Measurements from ENCODE around the gene TFDP1. TPM values are rescaled to one million over a fixed set of nuclear protein-coding genes. Genes with fewer than 3 reads are reported as not detected.

The TFDP1 gene
- total and polyA plus RNA-seq, 8 donors: 27.3 to 207 (median 56.3) TPM

DNA sequence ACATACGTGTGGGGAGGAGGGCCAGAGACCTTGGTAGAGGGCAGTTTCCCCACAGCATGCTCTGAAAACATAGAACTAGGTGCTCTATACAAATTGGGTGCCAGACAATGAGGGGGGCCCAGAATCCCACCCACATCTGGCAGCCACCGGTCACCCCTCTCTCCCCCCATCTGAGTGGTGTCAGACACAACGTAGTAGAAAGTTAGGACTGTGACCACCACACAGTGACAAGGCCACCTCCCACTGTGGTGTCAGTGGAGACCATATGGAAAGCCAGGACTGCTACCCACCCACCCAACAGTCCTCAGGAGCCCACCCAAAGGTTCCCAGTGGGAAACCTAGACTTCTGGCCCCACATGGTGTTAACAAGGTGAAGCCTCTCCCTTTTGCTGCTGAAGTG, 75.5 kb downstream of the TFDP1 start:
- H3K27ac ChIP-seq: peak overlapping the region in 3 of 5 donors; percentile 50 to 64 (median 53)
- H3K9me3 ChIP-seq: peaks cover 0 to 14% (median 2%) of the 10 kb centered on the region in 4 donors
- peak in 1 of 2 donors; percentile 25 for DNase-seq
- no peaks in the 10 kb centered on the region for H3K36me3 ChIP-seq
- TF ChIP-seq POLR2A (IDR thresholded peaks at IDR 0.05) (no peak), EP300 (IDR thresholded peaks at IDR 0.05) (no peak), POLR2AphosphoS5 (IDR thresholded peaks at IDR 0.05) (no peak)
- TF ChIP-seq, protein P1, sequence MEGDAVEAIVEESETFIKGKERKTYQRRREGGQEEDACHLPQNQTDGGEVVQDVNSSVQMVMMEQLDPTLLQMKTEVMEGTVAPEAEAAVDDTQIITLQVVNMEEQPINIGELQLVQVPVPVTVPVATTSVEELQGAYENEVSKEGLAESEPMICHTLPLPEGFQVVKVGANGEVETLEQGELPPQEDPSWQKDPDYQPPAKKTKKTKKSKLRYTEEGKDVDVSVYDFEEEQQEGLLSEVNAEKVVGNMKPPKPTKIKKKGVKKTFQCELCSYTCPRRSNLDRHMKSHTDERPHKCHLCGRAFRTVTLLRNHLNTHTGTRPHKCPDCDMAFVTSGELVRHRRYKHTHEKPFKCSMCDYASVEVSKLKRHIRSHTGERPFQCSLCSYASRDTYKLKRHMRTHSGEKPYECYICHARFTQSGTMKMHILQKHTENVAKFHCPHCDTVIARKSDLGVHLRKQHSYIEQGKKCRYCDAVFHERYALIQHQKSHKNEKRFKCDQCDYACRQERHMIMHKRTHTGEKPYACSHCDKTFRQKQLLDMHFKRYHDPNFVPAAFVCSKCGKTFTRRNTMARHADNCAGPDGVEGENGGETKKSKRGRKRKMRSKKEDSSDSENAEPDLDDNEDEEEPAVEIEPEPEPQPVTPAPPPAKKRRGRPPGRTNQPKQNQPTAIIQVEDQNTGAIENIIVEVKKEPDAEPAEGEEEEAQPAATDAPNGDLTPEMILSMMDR (IDR thresholded peaks at IDR 0.05): no peak
- no peak overlapping the region for H3K4me3 ChIP-seq
- intact Hi-C loops (cut with DNase I; ENCODE audit: low total_unique reads): no loop called here
- peaks cover 0 to 7% (median 0%) of the 10 kb centered on the region in 3 donors for H3K27me3 ChIP-seq
- WGBS, 5 donors: 57 to 88% (median 82%) methylated on average over 3 of the region's 3 CpGs
- H3K4me1 ChIP-seq: peaks cover 19 to 27% (median 24%) of the 10 kb centered on the region in 4 donors

DNA sequence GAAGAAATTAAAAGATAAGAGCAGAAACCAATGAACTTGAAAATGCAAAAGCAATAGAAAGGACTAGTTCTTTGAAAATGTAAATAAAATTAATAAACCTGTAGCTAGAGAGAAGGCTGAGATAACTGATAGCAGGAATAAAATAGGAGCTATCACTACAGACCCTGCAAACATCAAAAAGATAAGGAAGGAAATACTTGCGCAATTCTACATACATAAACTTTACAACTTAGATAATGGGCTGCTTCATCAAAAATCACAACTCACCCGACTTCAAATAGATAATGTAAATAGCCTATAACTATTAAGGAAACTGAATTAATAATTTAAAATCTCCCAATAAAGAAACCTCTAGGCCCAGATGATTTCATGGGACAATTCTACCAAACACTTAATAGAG, 77.0 kb downstream of the TFDP1 start:
- Histone ChIP-seq H3K4me1 (peaks cover 22 to 35% (median 25%) of the 10 kb centered on the region in 4 donors), H3K36me3 (no peaks in the 10 kb centered on the region), H3K27ac (no peak overlapping the region), H3K9me3 (peaks cover 0 to 14% (median 2%) of the 10 kb centered on the region in 4 donors), H3K27me3 (peaks cover 0 to 15% (median 0%) of the 10 kb centered on the region in 3 donors), H3K4me3 (no peak overlapping the region)
- no peak for DNase-seq
- no peak for TF ChIP-seq POLR2AphosphoS5 (IDR thresholded peaks at IDR 0.05)
- TF ChIP-seq, protein P1 (IDR thresholded peaks at IDR 0.05): no peak
- WGBS, 5 donors: 48 to 71% (median 61%) methylated on average over 2 of the region's 2 CpGs
- intact Hi-C loops (cut with DNase I; ENCODE audit: low total_unique reads): no loop called here

DNA sequence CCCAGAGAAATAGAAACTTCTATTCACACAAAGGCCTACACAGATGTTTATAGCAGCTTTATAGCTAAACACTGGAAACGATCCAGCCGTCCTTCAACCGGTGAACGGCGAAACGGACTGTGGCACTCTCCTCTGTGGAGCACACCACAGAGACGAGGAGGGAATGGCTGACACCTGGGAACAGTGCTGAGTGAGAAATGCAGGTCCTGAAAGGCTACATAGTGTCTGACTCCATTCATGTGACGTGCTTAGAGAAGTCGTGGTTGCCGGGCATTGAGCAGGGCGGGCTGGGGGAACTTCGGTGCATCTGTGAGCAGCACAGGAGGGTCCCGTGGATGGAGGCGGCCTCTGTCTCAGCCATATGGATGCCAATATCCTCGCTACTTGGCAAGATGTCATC, 79.4 kb downstream of the TFDP1 start:
- WGBS, 5 donors: 57 to 74% (median 67%) methylated on average over 15 of the region's 15 CpGs
- peaks cover 0 to 12% (median 0%) of the 10 kb centered on the region in 3 donors for H3K27me3 ChIP-seq

DNA sequence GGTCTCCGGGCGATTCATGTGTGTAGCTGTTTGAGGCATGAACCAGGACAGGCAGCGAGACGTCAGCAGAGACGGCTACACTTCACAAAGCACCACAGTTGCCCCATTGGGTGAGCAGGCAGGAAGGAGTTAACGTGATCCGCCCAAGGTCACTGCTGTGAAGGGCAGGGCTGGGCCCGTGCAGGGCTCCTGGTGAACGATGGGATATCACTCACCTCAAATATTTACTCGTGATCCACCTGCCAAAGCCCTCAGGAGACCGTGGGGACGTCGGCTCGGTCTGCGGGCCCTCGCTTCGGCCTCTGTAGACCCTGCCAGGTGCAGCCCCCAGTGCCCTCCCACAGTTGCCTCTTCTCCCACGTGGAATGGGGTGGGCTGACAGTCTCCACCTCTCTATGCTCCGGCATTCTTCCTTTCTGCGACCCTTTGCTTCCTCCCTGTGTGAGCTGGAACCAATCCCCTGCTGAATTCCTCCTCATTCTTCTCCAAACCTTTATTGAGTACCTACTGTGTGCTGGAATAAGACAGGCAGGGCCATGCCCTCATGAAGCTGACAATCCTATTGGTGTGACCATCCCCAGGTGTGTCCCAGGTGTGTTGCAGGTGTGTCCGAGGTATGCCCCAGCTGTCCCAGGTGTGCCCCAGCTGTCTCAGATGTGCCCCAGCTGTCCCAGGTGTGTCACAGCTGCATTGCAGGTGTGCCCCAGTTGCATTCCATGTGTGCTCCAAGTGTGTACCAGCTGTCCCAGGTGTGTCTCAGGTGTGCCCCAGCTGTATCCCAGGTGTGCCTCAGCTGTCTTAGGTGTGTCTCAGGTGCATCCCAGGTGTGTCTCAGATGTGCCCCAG, 80.4 kb downstream of the TFDP1 start:
- DNase-seq: peak; percentile 78 to 80
- peak in 2 of 3 donors; percentile 35 to 47 for TF ChIP-seq POLR2AphosphoS5 (IDR thresholded peaks at IDR 0.05)
- TF ChIP-seq, protein P1 (IDR thresholded peaks at IDR 0.05): no peak
- no peak for TF ChIP-seq EP300 (IDR thresholded peaks at IDR 0.05)
- Histone ChIP-seq H3K27me3 (peaks cover 0 to 11% (median 0%) of the 10 kb centered on the region in 3 donors), H3K27ac (peak overlapping the region; percentile 13 to 61 (median 45)), H3K4me3 (no peak overlapping the region), H3K36me3 (no peaks in the 10 kb centered on the region), H3K9me3 (peaks cover 0 to 14% (median 2%) of the 10 kb centered on the region in 4 donors), H3K4me1 (peaks cover 10 to 21% (median 12%) of the 10 kb centered on the region in 4 donors)
- 29 to 72% (median 43%) methylated on average over 14 to 21 of the region's 21 CpGs for WGBS, 5 donors
- intact Hi-C loops (cut with DNase I; ENCODE audit: low total_unique reads): no loop called here

More for the DNA sequence above, 79.4 kb downstream of the TFDP1 start:
- H3K36me3 ChIP-seq: no peaks in the 10 kb centered on the region
- peaks cover 10 to 21% (median 12%) of the 10 kb centered on the region in 4 donors for H3K4me1 ChIP-seq
- no peak overlapping the region for H3K4me3 ChIP-seq
- H3K27ac ChIP-seq: peak overlapping the region in 4 of 5 donors; percentile 1 to 61 (median 37)
- peak in 1 of 2 donors; percentile 24 for DNase-seq
- TF ChIP-seq POLR2AphosphoS5 (IDR thresholded peaks at IDR 0.05) (no peak), POLR2A (IDR thresholded peaks at IDR 0.05) (no peak), EP300 (IDR thresholded peaks at IDR 0.05) (no peak)
- TF ChIP-seq, protein P1 (IDR thresholded peaks at IDR 0.05): no peak
- intact Hi-C loops (cut with DNase I; ENCODE audit: low total_unique reads): no loop called here
- peaks cover 0 to 14% (median 2%) of the 10 kb centered on the region in 4 donors for H3K9me3 ChIP-seq
